HG03064 (cell line): ENCODE results near the gene ONECUT2.
"Not testable (repeated sequence)": the region's sequence is repeated elsewhere in the genome, so short reads cannot be mapped to it uniquely, and the experiment has no call there.

Source experiments
- ATAC-seq: cut with Tn5 transposase; IDR thresholded peaks from one replicate; pipeline ENCODE4 v1.9.1; 2021; ENCODE audit warnings: low read depth; ENCODE audit not compliant: unreplicated experiment

ONECUT2 gene

GRCh38 chr18:57519668-57520424, 84.7 kb downstream of the ONECUT2 start:
- no peak for ATAC-seq

- ATAC-seq: not testable (repeated sequence)
Observed at GRCh38 chr18:57522348-57522747, 87.2 kb downstream of the ONECUT2 start.

GRCh38 chr18:57523171-57523956, 88.2 kb downstream of the ONECUT2 start:
- no peak for ATAC-seq

- ATAC-seq: no peak
Observed at GRCh38 chr18:57527556-57528229, 92.5 kb downstream of the ONECUT2 start.

- ATAC-seq: no peak
Observed at GRCh38 chr18:57529151-57529550, 94.0 kb downstream of the ONECUT2 start.

- no peak for ATAC-seq
Observed at GRCh38 chr18:57533006-57533867, 98.1 kb downstream of the ONECUT2 start.

GRCh38 chr18:57533868-57534510, 98.8 kb downstream of the ONECUT2 start:
- ATAC-seq: no peak

GRCh38 chr18:57534511-57534909, 99.3 kb downstream of the ONECUT2 start:
- no peak for ATAC-seq

- no peak for ATAC-seq
Observed at GRCh38 chr18:57538614-57539013, 103.4 kb downstream of the ONECUT2 start.

- ATAC-seq: no peak
Observed at GRCh38 chr18:57539702-57540101, 104.5 kb downstream of the ONECUT2 start.
